Spleen (tissue), 13 donors: Measurements from ENCODE around the gene ANKRD29. TPM values are rescaled to one million over a fixed set of nuclear protein-coding genes. Genes with fewer than 3 reads are reported as not detected.

Experiments
- DNase-seq: peaks from one replicate; pipeline ENCODE4 v3.0.0-alpha.2; 2020
- H3K27ac ChIP-seq, 8 donors: fragments of 200-600 bp; sonication (generic) in 7 of 8; 1 replicate in 4 of 8; 2 replicates in 4 of 8; pipeline versions ENCODE4 v1.5.0 to v1.8.0; 2016 to 2021; ENCODE audit warnings: inconsistent platforms in 4 of 8, mild to moderate bottlenecking in 4 of 8, moderate library complexity in 1 of 8
- H3K27me3 ChIP-seq, 7 donors: fragments of 200-600 bp; sonication (generic) in 6 of 7; replicated peaks in 1 of 7; 1 replicate in 4 of 7; 2 replicates in 3 of 7; pipeline versions ENCODE4 v1.5.0 to v1.8.0; 2016 to 2021; ENCODE audit warnings: inconsistent platforms in 3 of 7, mild to moderate bottlenecking in 1 of 7
- H3K36me3 ChIP-seq, 6 donors: fragments of 200-600 bp; sonication (generic) in 5 of 6; 1 replicate in 4 of 6; 2 replicates in 2 of 6; pipeline versions ENCODE4 v1.5.0 to v1.8.0; 2016 to 2021; ENCODE audit warnings: inconsistent platforms in 2 of 6
- H3K4me1 ChIP-seq, 6 donors: fragments of 200-600 bp; sonication (generic) in 5 of 6; 1 replicate in 3 of 6; 2 replicates in 3 of 6; pipeline versions ENCODE4 v1.5.0 to v1.8.0; 2016 to 2021; ENCODE audit warnings: inconsistent platforms in 3 of 6
- H3K4me3 ChIP-seq, 8 donors: fragments of 200-600 bp; sonication (generic) in 7 of 8; 1 replicate in 4 of 8; 2 replicates in 4 of 8; pipeline versions ENCODE4 v1.5.0 to v1.8.0; 2016 to 2021; ENCODE audit warnings: inconsistent platforms in 4 of 8, mild to moderate bottlenecking in 4 of 8, moderate library complexity in 2 of 8
- H3K9me3 ChIP-seq, 8 donors: fragments of 200-600 bp; sonication (generic) in 7 of 8; 1 replicate in 4 of 8; 2 replicates in 4 of 8; pipeline versions ENCODE4 v1.5.0 to v1.8.0; 2016 to 2021; ENCODE audit warnings: inconsistent platforms in 4 of 8
- POLR2A ChIP-seq, 3 donors: fragments of 450-650 bp; IDR thresholded peaks; one replicate each; pipeline ENCODE4 v1.5.1; 2017; ENCODE audit warnings: antibody characterized with exemption in 3 of 3, mild to moderate bottlenecking in 1 of 3
- POLR2AphosphoS5 ChIP-seq, 3 donors: sonication (generic); formaldehyde crosslinking; IDR thresholded peaks; one replicate each; pipeline ENCODE4 v1.5.1; 2017; ENCODE audit warnings: antibody characterized with exemption in 3 of 3
- WGBS, 5 donors: extraction: QIAGEN DNeasy Blood & Tissue Kit in 3 of 5; methylation state at CpG; one replicate each; pipeline versions ENCODE4 v1.1.5 to v1.1.7; 2013 to 2018; 5-methylcytosine and 5-hydroxymethylcytosine counted together
- intact Hi-C: fragments of 100-400 bp; cut with DNase I; formaldehyde crosslinking; loops from one replicate; pipeline ENCODE4 v1.15.0; 2023; ENCODE audit warnings: low total_unique reads
- long read RNA-seq, 2 donors: transcript quantifications; one replicate each; lab custom pipeline, GENCODE V29; 2026
- polyA plus RNA-seq, 3 donors: library from polyadenylated mRNA; stranded (reverse); fragments of 200-250 nt; gene quantifications; one replicate each; pipeline ENCODE4 v1.2.1, GENCODE V29; 2013
- total RNA-seq, 7 donors: library from RNA; depleted of rRNA in 3 of 7; stranded (reverse); fragments of >200 nt in 3 of 7; fragmentation: NEBNext Ultra II Directional in 4 of 7; extraction: Animal tissue kit (Norgen Biotek cat#: 25700) in 4 of 7; gene quantifications; one replicate each; pipeline versions ENCODE4 v1.1.0 to v1.2.1, GENCODE V29; 2016 to 2021
- TF ChIP-seq, protein P1 (sequence below), 11 experiments: fragments of 200-600 bp in 7 of 11; fragments of 450-650 bp in 4 of 11; sonication (generic) in 4 of 11; IDR thresholded peaks in 8 of 11; conservative IDR thresholded peaks in 3 of 11; 1 replicate in 7 of 11; 2 replicates in 4 of 11; pipeline versions ENCODE4 v1.4.0 to v1.8.0; 2016 to 2021; ENCODE audit warnings: antibody characterized with exemption in 11 of 11, inconsistent platforms in 4 of 11, mild to moderate bottlenecking in 1 of 11
- donor health status: healthy with polysubstance abuse.
- donor health status: DM: no; HTN: no; CAD: no; lungs with moderate emphysema.
- donor health status: DM: no; HTN: no; CAD: no.
- donor health status: Bipolar disorder and iron deficiency.
- donor health status: healthy.
- donor health status: DM: no; HTN: no; CAD: no.
- donor health status: DM: yes; HTN: yes; CAD: no.

ANKRD29 gene, protein sequence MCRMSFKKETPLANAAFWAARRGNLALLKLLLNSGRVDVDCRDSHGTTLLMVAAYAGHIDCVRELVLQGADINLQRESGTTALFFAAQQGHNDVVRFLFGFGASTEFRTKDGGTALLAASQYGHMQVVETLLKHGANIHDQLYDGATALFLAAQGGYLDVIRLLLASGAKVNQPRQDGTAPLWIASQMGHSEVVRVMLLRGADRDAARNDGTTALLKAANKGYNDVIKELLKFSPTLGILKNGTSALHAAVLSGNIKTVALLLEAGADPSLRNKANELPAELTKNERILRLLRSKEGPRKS
- total RNA-seq = 1 to 10 TPM; 1.6 to 7.3 (median 3.0) TPM
- 10 to 100 TPM in 1 of 3 donors, 1 to 10 TPM in 2; 4.1 to 10.6 (median 7.2) TPM for polyA plus RNA-seq
- long read RNA-seq, donor 1 = 0 reads
- long read RNA-seq, donor 2 = 0 reads

DNA sequence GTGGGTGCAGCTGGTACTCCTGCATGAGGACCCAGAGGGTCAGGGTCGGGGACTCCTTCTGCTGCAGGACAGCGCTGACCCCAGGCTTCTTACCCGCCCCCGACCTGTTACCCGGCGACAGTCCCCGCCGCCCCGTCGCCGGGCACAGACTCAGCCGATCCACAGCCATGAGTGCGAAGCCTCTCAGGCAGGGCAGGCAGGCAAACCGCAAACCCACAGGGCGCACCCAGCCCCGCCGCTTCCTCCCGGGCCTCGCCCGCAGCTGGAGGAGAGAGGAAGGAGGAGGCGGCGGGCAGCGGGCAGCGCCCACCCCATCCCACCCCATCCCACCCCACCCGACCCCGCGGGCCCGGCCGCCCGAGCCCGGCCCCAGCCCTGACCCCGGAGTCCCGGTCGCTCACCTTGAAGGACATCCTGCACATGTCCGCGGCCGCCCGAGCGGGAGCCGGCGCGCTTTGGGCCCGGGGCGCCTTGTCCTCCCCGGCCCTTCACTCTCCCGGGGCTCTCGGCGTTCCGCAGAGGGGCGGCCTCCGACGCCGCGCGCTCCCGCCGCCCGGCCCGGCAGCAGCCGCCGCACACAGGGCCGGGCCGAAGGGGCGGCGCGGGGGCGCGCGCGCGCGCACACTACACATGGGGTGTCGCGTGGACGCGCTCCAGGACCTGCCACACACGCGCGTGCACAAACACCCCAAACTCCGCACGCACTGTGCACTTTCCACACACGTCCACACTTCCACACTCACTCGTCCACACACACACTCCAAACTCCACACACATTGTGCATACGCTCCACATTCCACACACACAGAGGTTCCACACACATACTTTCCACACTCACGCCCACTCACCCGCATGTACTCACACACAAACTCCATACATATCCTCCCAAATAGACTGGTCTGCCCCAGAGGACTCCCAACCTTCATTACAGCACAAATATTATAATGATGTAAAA, at the start of gene ANKRD29:
ANKRD29 (minus strand) TSS at position 603 of the 955 bp plus-strand sequence; CDS start at position 422, 181 bp downstream.
- 1 to 3% (median 2%) methylated on average over 26 to 81 of the region's 86 CpGs for WGBS, 5 donors
- peak; percentile 81 for DNase-seq
- Histone ChIP-seq H3K36me3 (no peaks in the 10 kb centered on the region), H3K27me3 (peaks cover 0 to 62% (median 24%) of the 10 kb centered on the region in 7 donors), H3K4me3 (peak within 1 kb of the TSS; percentile 31 to 76 (median 51)), H3K27ac (peak within 1 kb of the TSS in 3 of 8 donors; percentile 6 to 54 (median 22)), H3K4me1 (peaks cover 4 to 25% (median 20%) of the 10 kb centered on the region in 6 donors), H3K9me3 (no peaks in the 10 kb centered on the region)
- TF ChIP-seq, protein P1, sequence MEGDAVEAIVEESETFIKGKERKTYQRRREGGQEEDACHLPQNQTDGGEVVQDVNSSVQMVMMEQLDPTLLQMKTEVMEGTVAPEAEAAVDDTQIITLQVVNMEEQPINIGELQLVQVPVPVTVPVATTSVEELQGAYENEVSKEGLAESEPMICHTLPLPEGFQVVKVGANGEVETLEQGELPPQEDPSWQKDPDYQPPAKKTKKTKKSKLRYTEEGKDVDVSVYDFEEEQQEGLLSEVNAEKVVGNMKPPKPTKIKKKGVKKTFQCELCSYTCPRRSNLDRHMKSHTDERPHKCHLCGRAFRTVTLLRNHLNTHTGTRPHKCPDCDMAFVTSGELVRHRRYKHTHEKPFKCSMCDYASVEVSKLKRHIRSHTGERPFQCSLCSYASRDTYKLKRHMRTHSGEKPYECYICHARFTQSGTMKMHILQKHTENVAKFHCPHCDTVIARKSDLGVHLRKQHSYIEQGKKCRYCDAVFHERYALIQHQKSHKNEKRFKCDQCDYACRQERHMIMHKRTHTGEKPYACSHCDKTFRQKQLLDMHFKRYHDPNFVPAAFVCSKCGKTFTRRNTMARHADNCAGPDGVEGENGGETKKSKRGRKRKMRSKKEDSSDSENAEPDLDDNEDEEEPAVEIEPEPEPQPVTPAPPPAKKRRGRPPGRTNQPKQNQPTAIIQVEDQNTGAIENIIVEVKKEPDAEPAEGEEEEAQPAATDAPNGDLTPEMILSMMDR (IDR thresholded peaks at IDR 0.05 in 8 of 11, conservative IDR thresholded peaks at IDR 0.05 in 3 of 11) = no peak
- TF ChIP-seq POLR2AphosphoS5 (IDR thresholded peaks at IDR 0.05) = peak in 2 of 3 donors; percentile 8 to 26
- intact Hi-C loops = no loop called here

DNA sequence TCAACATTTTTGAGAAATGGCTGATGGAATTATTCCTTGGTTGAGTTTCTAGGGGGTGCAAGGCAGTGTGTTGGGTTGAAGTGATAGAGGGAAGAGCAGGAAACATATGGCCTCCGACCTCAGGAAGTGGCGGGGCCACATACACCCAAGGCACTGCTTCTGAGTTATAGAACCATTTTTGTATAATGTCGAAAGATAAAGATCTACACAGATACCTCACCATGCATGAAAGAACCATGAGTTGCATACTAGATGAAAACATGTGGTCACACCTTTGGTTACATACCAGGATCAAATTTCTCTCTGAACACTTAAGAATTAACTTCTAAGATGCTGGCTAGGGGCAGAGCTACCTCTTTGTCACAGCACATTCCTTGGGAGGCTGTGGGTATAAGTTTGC, 49.7 kb upstream of the ANKRD29 start:
- no peaks in the 10 kb centered on the region for H3K4me1 ChIP-seq
- TF ChIP-seq, protein P1 (IDR thresholded peaks at IDR 0.05 in 8 of 11, conservative IDR thresholded peaks at IDR 0.05 in 3 of 11) = no peak
- no peak for TF ChIP-seq POLR2AphosphoS5 (IDR thresholded peaks at IDR 0.05)
- no peak for TF ChIP-seq POLR2A (IDR thresholded peaks at IDR 0.05)
- no peaks in the 10 kb centered on the region for H3K36me3 ChIP-seq
- H3K27me3 ChIP-seq = no peaks in the 10 kb centered on the region
- 17 to 25% (median 23%) methylated on average over 3 of the region's 3 CpGs for WGBS, 5 donors
- peaks cover 0 to 3% (median 1%) of the 10 kb centered on the region in 8 donors for H3K9me3 ChIP-seq
- no peak overlapping the region for H3K27ac ChIP-seq
- no peak overlapping the region for H3K4me3 ChIP-seq
- intact Hi-C loops = no loop called here
- no peak for DNase-seq

DNA sequence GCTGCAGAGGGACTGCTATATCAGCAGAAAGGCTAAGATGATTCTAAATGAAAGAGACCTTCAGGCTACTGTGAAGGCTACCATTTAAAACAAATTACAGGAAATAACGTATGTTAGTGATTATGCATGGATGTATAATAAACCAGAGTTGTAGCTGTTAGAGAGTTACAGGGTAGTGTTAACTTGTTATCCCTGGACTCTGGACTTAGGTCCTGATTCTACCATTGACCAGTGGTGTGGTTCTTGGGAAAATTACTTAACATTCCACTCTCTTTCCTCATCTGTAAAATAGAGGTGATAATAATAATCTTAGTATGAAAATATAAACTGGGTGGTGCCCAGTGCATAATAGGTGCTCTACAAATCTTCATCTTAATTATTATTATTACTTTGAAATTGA, 48.7 kb upstream of the ANKRD29 start:
- no peaks in the 10 kb centered on the region for H3K36me3 ChIP-seq
- H3K9me3 ChIP-seq = peaks cover 0 to 14% (median 8%) of the 10 kb centered on the region in 8 donors
- H3K27me3 ChIP-seq = no peaks in the 10 kb centered on the region
- H3K27ac ChIP-seq = no peak overlapping the region
- no peak overlapping the region for H3K4me3 ChIP-seq
- WGBS, 5 donors = 82 to 95% (median 88%) methylated on average over 1 of the region's 1 CpG
- TF ChIP-seq POLR2A (IDR thresholded peaks at IDR 0.05) = no peak
- TF ChIP-seq, protein P1 (IDR thresholded peaks at IDR 0.05 in 8 of 11, conservative IDR thresholded peaks at IDR 0.05 in 3 of 11) = no peak
- TF ChIP-seq POLR2AphosphoS5 (IDR thresholded peaks at IDR 0.05) = no peak
- intact Hi-C loops = no loop called here
- no peak for DNase-seq
- no peaks in the 10 kb centered on the region for H3K4me1 ChIP-seq
